COLO668 (cell line): ENCODE measurements around the gene ZNF160.

ENCODE experiments used
- DNase-seq: peaks from one replicate; lab custom pipeline; 2025; ENCODE audit not compliant: unreplicated experiment; lab: John Stamatoyannopoulos, UW

Gene ZNF160

DNA sequence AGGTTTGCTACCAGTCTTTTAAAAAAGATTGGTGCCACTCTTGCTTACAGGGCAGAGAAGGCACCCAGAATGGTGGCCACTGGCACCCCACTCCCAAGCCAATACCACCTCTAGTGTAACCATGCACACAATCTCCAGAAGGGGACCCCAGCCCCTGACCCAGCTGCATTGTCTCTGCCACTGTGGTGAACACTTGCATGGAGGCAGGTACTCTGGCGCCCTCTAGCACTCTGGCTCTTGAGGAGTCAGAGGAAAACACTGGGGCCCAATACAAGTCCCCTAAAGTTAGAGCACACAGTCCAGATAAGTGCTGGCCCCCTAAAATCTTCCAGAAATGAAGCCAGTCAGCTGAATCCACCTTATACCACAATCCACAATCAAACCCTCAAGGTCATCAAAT, 83.5 kb downstream of the ZNF160 start:
- DNase-seq = peak; percentile 16
